HCT116 (cell line): ENCODE results near the gene CCDC70. TPM values are rescaled to one million over a fixed set of nuclear protein-coding genes. Genes with fewer than 3 reads are reported as not detected.

ENCODE experiments used
- ATAC-seq: fragments of 200-7000 bp; cut with Tn5 transposase; 2 replicates; pipeline ENCODE4 v1.9.1; 2020; ENCODE audit warnings: mild to moderate bottlenecking, moderate library complexity
- BruUV-seq: library from RNA; stranded (reverse); fragments of 400-500 nt; replicated peaks from 2 replicates; lab custom pipeline; 2021; lab: Mats Ljungman, UMichigan
- CTCF ChIA-PET: fragments of 300-600 bp; sonication (Branson Sonifier 250); formaldehyde crosslinking; loops from one replicate; lab custom pipeline; 2021; ENCODE audit warnings: antibody characterized with exemption; lab: Charles Lee
- POLR2A ChIA-PET: fragments of 300-600, 350-600 bp; sonication (Branson Sonifier 250); formaldehyde crosslinking; loops from one replicate; lab custom pipeline; 2021; ENCODE audit warnings: antibody characterized with exemption; lab: Charles Lee
- RAD21 ChIA-PET, 2 experiments: fragments of 300-600 bp; sonication (Branson Sonifier 250); formaldehyde crosslinking; loops; one replicate each; lab custom pipeline; 2023; ENCODE audit warnings: low total read pairs in 2 of 2; ENCODE audit not compliant: uncharacterized antibody in 2 of 2, unreplicated experiment in 2 of 2, low non-redundant PET in 1 of 2; lab: Charles Lee
- DNase-seq: peaks from one replicate; pipeline ENCODE4 v3.0.0-alpha.2; 2010; ENCODE audit warnings: low read depth, low spot score
- H2AFZ ChIP-seq: fragments of 200-600 bp; shearing (Covaris generic), sonication (generic); 2 replicates; pipeline ENCODE4 v1.6.1; 2017; ENCODE audit warnings: low read depth, mixed run types, mixed read lengths, antibody characterized with exemption, low read length; ENCODE audit not compliant: poor library complexity, severe bottlenecking
- H3K27ac ChIP-seq: 2 replicates; pipeline ENCODE4 v1.5.1; 2012; ENCODE audit warnings: low read depth, low read length
- H3K27me3 ChIP-seq: fragments of 200-600 bp; sonication (generic); 2 replicates; pipeline ENCODE4 v1.6.1; 2016; ENCODE audit warnings: mixed run types, low read length, mixed read lengths; ENCODE audit not compliant: insufficient read depth
- H3K36me3 ChIP-seq, 2 experiments: fragments of 200-500 bp in 1 of 2; fragments of 200-600 bp in 1 of 2; sonication (Bioruptor generic) in 1 of 2; sonication (generic) in 1 of 2; 2 replicates each; pipeline versions ENCODE4 v1.5.1 to v1.6.1; 2014 to 2016; ENCODE audit warnings: low read length in 2 of 2, inconsistent platforms in 1 of 2, mixed read lengths in 1 of 2, mixed run types in 1 of 2; ENCODE audit not compliant: insufficient read depth in 2 of 2, control insufficient read depth in 1 of 2
- H3K4me1 ChIP-seq, 2 experiments: fragments of 200-600 bp in 1 of 2; sonication (generic) in 1 of 2; 2 replicates each; pipeline versions ENCODE4 v1.5.1 to v1.6.1; 2012 to 2017; ENCODE audit warnings: low read length in 2 of 2, inconsistent platforms in 1 of 2, mild to moderate bottlenecking in 1 of 2, mixed read lengths in 1 of 2, mixed run types in 1 of 2, moderate library complexity in 1 of 2; ENCODE audit not compliant: insufficient read depth in 2 of 2, control insufficient read depth in 1 of 2
- H3K4me2 ChIP-seq: fragments of 200-600 bp; sonication (generic); 2 replicates; pipeline ENCODE4 v1.6.1; 2017; ENCODE audit warnings: mixed run types, low read length, mixed read lengths
- H3K4me3 ChIP-seq, 2 experiments: fragments of 200-600 bp in 1 of 2; sonication (generic) in 1 of 2; replicated peaks in 1 of 2; 2 replicates each; pipeline ENCODE4 v1.5.1; 2011 to 2016; ENCODE audit warnings: low read length in 2 of 2, control low read depth in 1 of 2, low read depth in 1 of 2, mild to moderate bottlenecking in 1 of 2, mixed read lengths in 1 of 2, mixed run types in 1 of 2
- H3K79me2 ChIP-seq: fragments of 200-600 bp; sonication (generic); 2 replicates; pipeline ENCODE4 v1.6.1; 2017; ENCODE audit warnings: mild to moderate bottlenecking, mixed run types, low read length, moderate library complexity, mixed read lengths; ENCODE audit not compliant: insufficient read depth
- H3K9ac ChIP-seq: fragments of 200-600 bp; sonication (generic); 2 replicates; pipeline ENCODE4 v1.6.1; 2016; ENCODE audit warnings: low read length, mixed read lengths
- H3K9me2 ChIP-seq: fragments of 200-600 bp; sonication (generic), shearing (Covaris generic); 2 replicates; pipeline ENCODE4 v1.6.1; 2017; ENCODE audit warnings: mixed run types, mild to moderate bottlenecking, moderate library complexity; ENCODE audit not compliant: insufficient read depth
- H3K9me3 ChIP-seq, 2 experiments: fragments of 200-500 bp in 1 of 2; fragments of 200-600 bp in 1 of 2; sonication (Bioruptor generic) in 1 of 2; sonication (generic) in 1 of 2; 2 replicates each; pipeline ENCODE4 v1.6.1; 2014 to 2017; ENCODE audit warnings: low read length in 2 of 2, mixed read lengths in 2 of 2, inconsistent platforms in 1 of 2, low read depth in 1 of 2, mild to moderate bottlenecking in 1 of 2, mixed run types in 1 of 2, moderate library complexity in 1 of 2; ENCODE audit not compliant: control insufficient read depth in 1 of 2, insufficient read depth in 1 of 2
- H4K20me1 ChIP-seq: fragments of 200-600 bp; sonication (generic), shearing (Covaris generic); 2 replicates; pipeline ENCODE4 v1.6.1; 2017; ENCODE audit warnings: mixed run types, mild to moderate bottlenecking, moderate library complexity; ENCODE audit not compliant: insufficient read depth
- CBX3 ChIP-seq: IDR thresholded peaks from 2 replicates; pipeline ENCODE4 v1.6.1; 2012; ENCODE audit warnings: low read depth
- CEBPB ChIP-seq: IDR thresholded peaks from 2 replicates; pipeline ENCODE4 v1.6.1; 2012; ENCODE audit warnings: low read depth
- ELF1 ChIP-seq: IDR thresholded peaks from 2 replicates; pipeline ENCODE4 v1.6.1; 2012; ENCODE audit warnings: low read depth, borderline replicate concordance
- FOSL1 ChIP-seq: IDR thresholded peaks from 2 replicates; pipeline ENCODE4 v1.6.1; 2012; ENCODE audit warnings: low read depth
- JUND ChIP-seq: IDR thresholded peaks from 2 replicates; pipeline ENCODE4 v1.6.1; 2012
- RAD21 ChIP-seq: IDR thresholded peaks from 2 replicates; pipeline ENCODE4 v1.6.1; 2012; ENCODE audit warnings: low read depth, mild to moderate bottlenecking
- SIN3A ChIP-seq: IDR thresholded peaks from 2 replicates; pipeline ENCODE4 v1.6.1; 2012; ENCODE audit warnings: low read depth
- SP1 ChIP-seq: IDR thresholded peaks from 2 replicates; pipeline ENCODE4 v1.6.1; 2012; ENCODE audit warnings: low read depth
- TCF7L2 ChIP-seq: IDR thresholded peaks from 2 replicates; pipeline ENCODE4 v1.7.0; 2011; ENCODE audit warnings: borderline replicate concordance, inconsistent platforms; ENCODE audit not compliant: insufficient read depth, insufficient read length; ENCODE audit errors: extremely low read depth
- YY1 ChIP-seq: IDR thresholded peaks from 2 replicates; pipeline ENCODE4 v1.6.1; 2011; ENCODE audit warnings: low read length, low read depth, moderate library complexity, mild to moderate bottlenecking; ENCODE audit not compliant: insufficient replicate concordance; ENCODE audit errors: extremely low read depth
- ZFX ChIP-seq: fragments of 450-650 bp; IDR thresholded peaks from 2 replicates; pipeline ENCODE4 v1.6.1; 2017
- intact Hi-C: fragments of 100-400 bp; cut with micrococcal nuclease; formaldehyde crosslinking; loops from 2 replicates; pipeline ENCODE4 v1.10.0; 2022
- total RNA-seq: library from RNA; stranded (reverse); gene quantifications from one replicate; pipeline ENCODE4 v1.2.1, GENCODE V29; 2021; ENCODE audit not compliant: unreplicated experiment
- TF ChIP-seq, protein P1 (sequence below): IDR thresholded peaks from 2 replicates; pipeline ENCODE4 v1.6.1; 2012
- TF ChIP-seq, protein P2 (sequence below), 3 experiments: fragments of 200-600 bp in 1 of 3; sonication (generic) in 1 of 3; IDR thresholded peaks in 2 of 3; conservative IDR thresholded peaks in 1 of 3; 2 replicates each; pipeline ENCODE4 v1.5.1; 2012 to 2017; ENCODE audit warnings: low read depth in 2 of 3, low read length in 2 of 3, antibody characterized with exemption in 1 of 3, borderline replicate concordance in 1 of 3, control low read depth in 1 of 3, mild to moderate bottlenecking in 1 of 3, mixed read lengths in 1 of 3, mixed run types in 1 of 3, moderate library complexity in 1 of 3; ENCODE audit not compliant: insufficient read depth in 1 of 3
- TF ChIP-seq, protein P3 (sequence below): IDR thresholded peaks from 2 replicates; pipeline ENCODE4 v1.6.1; 2012; ENCODE audit warnings: low read depth

The CCDC70 gene
- total RNA-seq, 1 experiment from 2014 or later: not detected

DNA sequence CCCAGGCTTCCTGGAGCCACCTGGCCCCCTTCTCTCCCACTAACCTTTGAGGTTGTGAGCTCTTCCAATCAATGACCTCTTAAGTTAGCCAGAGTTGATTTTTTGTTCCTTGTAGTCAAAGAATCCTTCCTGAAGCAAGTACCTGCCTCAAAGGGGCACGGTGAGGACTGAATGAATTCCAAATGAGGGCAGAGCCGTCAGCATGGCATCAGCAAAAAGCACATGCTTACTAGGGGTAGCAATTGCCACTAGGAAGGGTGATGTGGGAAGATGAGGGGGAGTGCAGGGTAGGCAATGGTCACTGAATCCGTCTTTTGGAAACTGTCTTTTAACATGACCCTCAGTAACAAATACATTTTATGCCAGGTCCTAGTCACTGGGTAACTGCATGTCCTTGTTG lies 42.2 kb upstream of the CCDC70 start:
- no peak for ATAC-seq
- H3K27ac ChIP-seq: no peak overlapping the region
- BruUV-seq: no TSS peak
- RAD21 ChIA-PET: no interaction called here
- H2AFZ ChIP-seq: no peak overlapping the region
- H3K79me2 ChIP-seq: no peaks in the 10 kb centered on the region
- CTCF ChIA-PET: no interaction called here
- TF ChIP-seq ZFX (no peak), RAD21 (no peak), TCF7L2 (no peak), JUND (no peak), CBX3 (no peak), YY1 (no peak), ELF1 (no peak), FOSL1 (no peak), SP1 (no peak), CEBPB (no peak), SIN3A (no peak)
- TF ChIP-seq, protein P1, sequence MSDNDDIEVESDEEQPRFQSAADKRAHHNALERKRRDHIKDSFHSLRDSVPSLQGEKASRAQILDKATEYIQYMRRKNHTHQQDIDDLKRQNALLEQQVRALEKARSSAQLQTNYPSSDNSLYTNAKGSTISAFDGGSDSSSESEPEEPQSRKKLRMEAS: no peak
- TF ChIP-seq, protein P2, sequence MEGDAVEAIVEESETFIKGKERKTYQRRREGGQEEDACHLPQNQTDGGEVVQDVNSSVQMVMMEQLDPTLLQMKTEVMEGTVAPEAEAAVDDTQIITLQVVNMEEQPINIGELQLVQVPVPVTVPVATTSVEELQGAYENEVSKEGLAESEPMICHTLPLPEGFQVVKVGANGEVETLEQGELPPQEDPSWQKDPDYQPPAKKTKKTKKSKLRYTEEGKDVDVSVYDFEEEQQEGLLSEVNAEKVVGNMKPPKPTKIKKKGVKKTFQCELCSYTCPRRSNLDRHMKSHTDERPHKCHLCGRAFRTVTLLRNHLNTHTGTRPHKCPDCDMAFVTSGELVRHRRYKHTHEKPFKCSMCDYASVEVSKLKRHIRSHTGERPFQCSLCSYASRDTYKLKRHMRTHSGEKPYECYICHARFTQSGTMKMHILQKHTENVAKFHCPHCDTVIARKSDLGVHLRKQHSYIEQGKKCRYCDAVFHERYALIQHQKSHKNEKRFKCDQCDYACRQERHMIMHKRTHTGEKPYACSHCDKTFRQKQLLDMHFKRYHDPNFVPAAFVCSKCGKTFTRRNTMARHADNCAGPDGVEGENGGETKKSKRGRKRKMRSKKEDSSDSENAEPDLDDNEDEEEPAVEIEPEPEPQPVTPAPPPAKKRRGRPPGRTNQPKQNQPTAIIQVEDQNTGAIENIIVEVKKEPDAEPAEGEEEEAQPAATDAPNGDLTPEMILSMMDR (IDR thresholded peaks at IDR 0.05 in 2 of 3, conservative IDR thresholded peaks at IDR 0.05 in 1 of 3; ENCODE audit: borderline replicate concordance in 1 of 3, insufficient read depth in 1 of 3, low read depth in 2 of 3, low read length in 2 of 3): no peak
- TF ChIP-seq, protein P3, sequence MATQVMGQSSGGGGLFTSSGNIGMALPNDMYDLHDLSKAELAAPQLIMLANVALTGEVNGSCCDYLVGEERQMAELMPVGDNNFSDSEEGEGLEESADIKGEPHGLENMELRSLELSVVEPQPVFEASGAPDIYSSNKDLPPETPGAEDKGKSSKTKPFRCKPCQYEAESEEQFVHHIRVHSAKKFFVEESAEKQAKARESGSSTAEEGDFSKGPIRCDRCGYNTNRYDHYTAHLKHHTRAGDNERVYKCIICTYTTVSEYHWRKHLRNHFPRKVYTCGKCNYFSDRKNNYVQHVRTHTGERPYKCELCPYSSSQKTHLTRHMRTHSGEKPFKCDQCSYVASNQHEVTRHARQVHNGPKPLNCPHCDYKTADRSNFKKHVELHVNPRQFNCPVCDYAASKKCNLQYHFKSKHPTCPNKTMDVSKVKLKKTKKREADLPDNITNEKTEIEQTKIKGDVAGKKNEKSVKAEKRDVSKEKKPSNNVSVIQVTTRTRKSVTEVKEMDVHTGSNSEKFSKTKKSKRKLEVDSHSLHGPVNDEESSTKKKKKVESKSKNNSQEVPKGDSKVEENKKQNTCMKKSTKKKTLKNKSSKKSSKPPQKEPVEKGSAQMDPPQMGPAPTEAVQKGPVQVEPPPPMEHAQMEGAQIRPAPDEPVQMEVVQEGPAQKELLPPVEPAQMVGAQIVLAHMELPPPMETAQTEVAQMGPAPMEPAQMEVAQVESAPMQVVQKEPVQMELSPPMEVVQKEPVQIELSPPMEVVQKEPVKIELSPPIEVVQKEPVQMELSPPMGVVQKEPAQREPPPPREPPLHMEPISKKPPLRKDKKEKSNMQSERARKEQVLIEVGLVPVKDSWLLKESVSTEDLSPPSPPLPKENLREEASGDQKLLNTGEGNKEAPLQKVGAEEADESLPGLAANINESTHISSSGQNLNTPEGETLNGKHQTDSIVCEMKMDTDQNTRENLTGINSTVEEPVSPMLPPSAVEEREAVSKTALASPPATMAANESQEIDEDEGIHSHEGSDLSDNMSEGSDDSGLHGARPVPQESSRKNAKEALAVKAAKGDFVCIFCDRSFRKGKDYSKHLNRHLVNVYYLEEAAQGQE: no peak
- H3K36me3 ChIP-seq: no peaks in the 10 kb centered on the region
- H3K27me3 ChIP-seq: peaks cover 6% of the 10 kb centered on the region; the same call in 1 of the 2 replicates
- H3K4me2 ChIP-seq: no peak overlapping the region
- H3K4me3 ChIP-seq: no peak overlapping the region
- no peaks in the 10 kb centered on the region for H3K9me2 ChIP-seq
- no peak for DNase-seq
- peaks cover 0 to 22% of the 10 kb centered on the region in 2 experiments; a peak in 3 of 4 replicates for H3K4me1 ChIP-seq
- H3K9ac ChIP-seq: no peak overlapping the region
- intact Hi-C loops: no loop called here
- POLR2A ChIA-PET: interaction anchor here (0.9 kb wide), 1 partner anchor 14 kb away, joined by 3 read pairs; no protein-coding TSS in a partner anchor
- H4K20me1 ChIP-seq: no peaks in the 10 kb centered on the region
- H3K9me3 ChIP-seq: no peaks in the 10 kb centered on the region
